Endodermal cell (in vitro differentiated cells): ENCODE measurements around the gene MALL. TPM values are rescaled to one million over a fixed set of nuclear protein-coding genes. Genes with fewer than 3 reads are reported as not detected.
"Not testable (repeated sequence)": the region's sequence is repeated elsewhere in the genome, so short reads cannot be mapped to it uniquely, and the experiment has no call there.

ENCODE experiments used
- DNase-seq: peaks from one replicate; pipeline ENCODE4 v3.0.0-alpha.2; 2017
- H3K27ac ChIP-seq: 2 replicates; pipeline ENCODE4 v1.5.1; 2013; ENCODE audit warnings: mild to moderate bottlenecking, low read depth, low read length, moderate library complexity
- H3K27me3 ChIP-seq: 2 replicates; pipeline ENCODE4 v1.6.1; 2013; ENCODE audit warnings: mild to moderate bottlenecking, low read length, moderate library complexity; ENCODE audit not compliant: insufficient read depth, control insufficient read depth, poor library complexity, severe bottlenecking
- H3K36me3 ChIP-seq: 2 replicates; pipeline ENCODE4 v1.7.0; 2013; ENCODE audit warnings: mild to moderate bottlenecking, low read length, moderate library complexity; ENCODE audit not compliant: control insufficient read depth, insufficient read depth
- H3K4me1 ChIP-seq: one replicate; pipeline ENCODE4 v1.7.0; 2013; ENCODE audit warnings: low read length; ENCODE audit not compliant: control insufficient read depth, insufficient read depth
- H3K4me3 ChIP-seq: 2 replicates; pipeline ENCODE4 v1.5.1; 2013; ENCODE audit warnings: mild to moderate bottlenecking, low read length, moderate library complexity
- H3K9ac ChIP-seq: 2 replicates; pipeline ENCODE4 v1.6.1; 2013; ENCODE audit warnings: mild to moderate bottlenecking, low read length, moderate library complexity; ENCODE audit not compliant: poor library complexity, severe bottlenecking; ENCODE audit errors: extremely low read depth
- H3K9me3 ChIP-seq: 2 replicates; pipeline ENCODE4 v1.6.1; 2013; ENCODE audit warnings: mild to moderate bottlenecking, low read length, moderate library complexity; ENCODE audit not compliant: control insufficient read depth
- H3K27ac Mint-ChIP-seq: 2 replicates; pipeline ENCODE4 v1.8.0; 2020; ENCODE audit warnings: mixed read lengths
- H3K27me3 Mint-ChIP-seq: 2 replicates; pipeline ENCODE4 v1.8.0; 2021; ENCODE audit warnings: mild to moderate bottlenecking, mixed read lengths; ENCODE audit not compliant: insufficient read depth
- H3K36me3 Mint-ChIP-seq: 2 replicates; pipeline ENCODE4 v1.8.0; 2020; ENCODE audit warnings: low read depth, mixed read lengths
- H3K4me1 Mint-ChIP-seq: 2 replicates; pipeline ENCODE4 v1.8.0; 2020; ENCODE audit warnings: mixed read lengths
- H3K4me3 Mint-ChIP-seq: 2 replicates; pipeline ENCODE4 v1.8.0; 2020; ENCODE audit warnings: mild to moderate bottlenecking, moderate library complexity, mixed read lengths
- H3K9me3 Mint-ChIP-seq: 2 replicates; pipeline ENCODE4 v1.8.0; 2020; ENCODE audit warnings: mild to moderate bottlenecking, mixed read lengths
- CTCF ChIP-seq: fragments of 200-600 bp; sonication (generic); conservative IDR thresholded peaks from 2 replicates; pipeline ENCODE4 v1.5.0; 2021; ENCODE audit warnings: antibody characterized with exemption, mild to moderate bottlenecking
- WGBS, 2 experiments: methylation state at CpG; one replicate each; pipeline versions ENCODE4 v1.1.5 to v1.1.7; 2013; ENCODE audit warnings: missing lambda C conversion rate in 2 of 2, mixed read lengths in 1 of 2; ENCODE audit not compliant: insufficient coverage in 1 of 2, insufficient read length in 1 of 2; 5-methylcytosine and 5-hydroxymethylcytosine counted together
- total RNA-seq, 2 donors: library from RNA; stranded (reverse); fragmentation: NEBNext Ultra II Directional in 1 of 2; extraction: Animal tissue kit (Norgen Biotek cat#: 25700) in 1 of 2; gene quantifications; 2 replicates in 1 of 2; 3 replicates in 1 of 2; pipeline ENCODE4 v1.2.1, GENCODE V29; 2021

The MALL gene
- total RNA-seq, 2 donors from 2014 or later: 2.7 to 5.2 TPM

DNA sequence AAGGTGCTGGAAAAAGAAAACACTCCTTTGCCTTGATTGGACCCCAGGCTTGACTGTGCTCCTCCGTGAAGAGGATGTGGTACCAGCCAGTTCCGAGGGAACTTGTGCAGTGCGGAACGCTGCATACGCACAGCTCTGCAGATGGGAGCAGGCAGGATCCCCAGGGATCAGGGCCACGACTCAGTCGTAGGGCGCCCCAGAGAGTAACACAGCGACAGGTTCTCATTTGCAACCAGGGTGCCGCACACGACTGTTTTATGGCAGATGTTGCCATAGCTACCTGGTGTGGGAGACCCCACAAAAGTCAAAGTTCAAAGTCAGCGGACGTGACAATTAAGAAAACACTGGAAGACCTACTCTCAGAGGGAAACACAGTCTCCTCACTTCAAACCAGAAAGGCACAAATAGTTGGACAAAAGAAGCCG is 779 bp downstream of the MALL start:
- DNase-seq: peak; percentile 43
- no peak overlapping the region for H3K27ac ChIP-seq
- H3K4me3 Mint-ChIP-seq: peak overlapping the region; percentile 47
- no peak overlapping the region for H3K9ac ChIP-seq
- 90 to 91% methylated on average over 14 of the region's 14 CpGs for WGBS, 2 experiments
- peaks cover 82% of the 10 kb centered on the region for H3K27me3 Mint-ChIP-seq
- H3K27me3 ChIP-seq: peaks cover 39% of the 10 kb centered on the region
- H3K4me3 ChIP-seq: peak overlapping the region; percentile 69
- no peak for TF ChIP-seq CTCF
- peaks cover 11% of the 10 kb centered on the region for H3K9me3 Mint-ChIP-seq
- no peaks in the 10 kb centered on the region for H3K36me3 ChIP-seq
- H3K36me3 Mint-ChIP-seq: no peaks in the 10 kb centered on the region
- no peaks in the 10 kb centered on the region for H3K4me1 ChIP-seq
- H3K4me1 Mint-ChIP-seq: peaks cover 7% of the 10 kb centered on the region
- no peaks in the 10 kb centered on the region for H3K9me3 ChIP-seq
- H3K27ac Mint-ChIP-seq: no peak overlapping the region

- no peaks in the 10 kb centered on the region for H3K4me1 ChIP-seq
- peaks cover 11% of the 10 kb centered on the region for H3K9me3 Mint-ChIP-seq
- TF ChIP-seq CTCF: peak; percentile 63
- no peak overlapping the region for H3K4me3 Mint-ChIP-seq
- H3K36me3 Mint-ChIP-seq: no peaks in the 10 kb centered on the region
- no peaks in the 10 kb centered on the region for H3K9me3 ChIP-seq
- no peak overlapping the region for H3K9ac ChIP-seq
- peak; percentile 63 for DNase-seq
- H3K27ac ChIP-seq: no peak overlapping the region
- peaks cover 78% of the 10 kb centered on the region for H3K27me3 Mint-ChIP-seq
- H3K4me1 Mint-ChIP-seq: peaks cover 7% of the 10 kb centered on the region
- H3K36me3 ChIP-seq: no peaks in the 10 kb centered on the region
- H3K27me3 ChIP-seq: peaks cover 39% of the 10 kb centered on the region
- 91 to 94% methylated on average over 5 to 8 of the region's 8 CpGs for WGBS, 2 experiments
- no peak overlapping the region for H3K4me3 ChIP-seq
- no peak overlapping the region for H3K27ac Mint-ChIP-seq
These were observed 1.5 kb downstream of the MALL start for GRCh38 chr2:110113961-110114591.

GRCh38 chr2:110108291-110108690 is 7.3 kb downstream of the MALL start:
- Mint-ChIP-seq H3K4me1 (peaks cover 11% of the 10 kb centered on the region), H3K27me3 (peaks cover 32% of the 10 kb centered on the region), H3K9me3 (peaks cover 25% of the 10 kb centered on the region)
- H3K27me3 ChIP-seq, H3K4me1 ChIP-seq, H3K9me3 ChIP-seq, H3K27ac Mint-ChIP-seq, H3K4me3 ChIP-seq, H3K36me3 ChIP-seq, DNase-seq, H3K4me3 Mint-ChIP-seq, H3K27ac ChIP-seq, H3K9ac ChIP-seq, H3K36me3 Mint-ChIP-seq: not testable (repeated sequence)
- WGBS, 2 experiments: 67 to 69% methylated on average over 2 of the region's 2 CpGs
